Kasumi-1 (cell line): ENCODE measurements around the gene CTBP2.
"Not testable (repeated sequence)": the region's sequence is repeated elsewhere in the genome, so short reads cannot be mapped to it uniquely, and the experiment has no call there.

Source experiments
- DNase-seq, 2 experiments: peaks; one replicate each; lab custom pipeline; 2025; lab: John Stamatoyannopoulos, UW

The CTBP2 gene

DNA sequence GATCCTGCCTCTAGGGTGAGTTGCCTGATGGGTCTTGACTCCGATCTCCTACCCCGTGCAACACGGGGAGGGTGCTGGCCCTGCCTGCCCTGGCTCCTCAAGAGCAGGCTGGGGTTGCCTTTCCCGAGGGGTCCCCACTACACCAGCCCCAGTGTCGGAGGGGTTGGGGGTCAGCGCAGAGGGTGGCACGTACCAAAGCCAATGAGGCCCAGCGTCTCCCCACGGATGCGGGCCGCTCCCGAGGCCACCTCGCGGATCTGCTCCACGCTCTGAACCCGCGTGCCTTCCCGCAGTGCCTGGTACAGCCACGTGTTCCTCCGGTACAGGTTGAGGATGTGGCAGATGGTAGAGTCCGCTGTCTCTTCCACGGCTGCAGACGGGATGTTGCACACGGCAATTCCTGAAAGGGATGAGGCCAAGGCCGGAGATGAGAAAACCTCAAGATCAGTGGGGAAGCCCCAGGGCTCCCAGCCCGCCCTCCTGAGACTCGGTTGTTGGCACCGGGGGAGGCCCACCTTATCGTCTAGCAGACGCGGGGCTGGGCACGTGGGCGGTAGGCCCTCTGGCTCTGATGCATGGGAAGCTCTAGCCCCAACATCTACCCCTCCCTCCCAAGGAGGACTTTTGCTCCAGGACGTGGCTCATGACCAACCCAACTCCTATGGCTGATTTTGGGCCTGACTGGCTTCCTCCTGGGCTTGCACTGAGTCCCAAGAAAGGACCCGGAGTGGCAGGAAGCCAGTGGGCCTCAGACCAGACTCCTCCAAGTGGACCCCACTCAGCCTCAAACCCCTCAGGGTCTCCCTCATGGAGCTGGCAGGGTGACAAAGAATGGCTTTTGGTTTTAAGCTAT is 162.4 kb downstream of the CTBP2 start:
- no peak for DNase-seq

DNA sequence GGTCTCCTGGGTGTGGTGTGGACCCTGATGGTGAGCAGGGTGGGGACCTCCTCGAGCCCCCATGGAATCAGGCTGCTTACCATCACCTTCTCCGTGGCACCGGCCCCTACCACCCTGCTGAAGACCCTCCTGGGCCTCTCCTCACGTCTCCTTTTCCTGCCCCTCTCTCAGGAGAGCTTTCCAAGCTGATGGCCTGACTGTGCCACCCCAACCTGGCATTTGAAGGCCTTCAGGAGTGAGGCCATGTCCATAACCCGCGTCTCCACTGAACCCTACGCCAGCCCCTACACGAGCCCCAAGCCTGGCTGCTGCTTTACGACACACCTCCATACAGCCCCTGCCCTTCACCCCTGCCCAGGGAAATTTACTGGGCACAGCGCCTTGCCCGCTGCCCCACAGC is 163.1 kb downstream of the CTBP2 start:
- DNase-seq: no peak

DNA sequence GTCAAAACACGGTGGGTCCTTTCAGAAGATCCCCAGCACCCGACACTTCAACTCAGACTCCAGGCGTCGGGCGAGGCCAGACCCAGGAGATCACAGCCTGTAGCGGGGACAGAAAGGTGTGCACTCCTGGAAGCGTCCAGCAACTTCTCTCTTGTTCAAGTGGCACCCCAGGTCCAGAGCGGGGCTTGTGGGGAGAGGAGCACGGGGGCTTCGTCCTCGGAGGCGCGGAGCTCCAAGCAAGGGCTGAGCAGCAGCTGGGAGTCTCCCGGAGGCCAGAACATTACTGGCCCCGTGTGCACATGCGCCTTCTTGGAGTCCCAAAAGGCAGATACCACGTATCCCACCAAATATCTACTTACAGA is 163.5 kb downstream of the CTBP2 start:
- DNase-seq: no peak

DNA sequence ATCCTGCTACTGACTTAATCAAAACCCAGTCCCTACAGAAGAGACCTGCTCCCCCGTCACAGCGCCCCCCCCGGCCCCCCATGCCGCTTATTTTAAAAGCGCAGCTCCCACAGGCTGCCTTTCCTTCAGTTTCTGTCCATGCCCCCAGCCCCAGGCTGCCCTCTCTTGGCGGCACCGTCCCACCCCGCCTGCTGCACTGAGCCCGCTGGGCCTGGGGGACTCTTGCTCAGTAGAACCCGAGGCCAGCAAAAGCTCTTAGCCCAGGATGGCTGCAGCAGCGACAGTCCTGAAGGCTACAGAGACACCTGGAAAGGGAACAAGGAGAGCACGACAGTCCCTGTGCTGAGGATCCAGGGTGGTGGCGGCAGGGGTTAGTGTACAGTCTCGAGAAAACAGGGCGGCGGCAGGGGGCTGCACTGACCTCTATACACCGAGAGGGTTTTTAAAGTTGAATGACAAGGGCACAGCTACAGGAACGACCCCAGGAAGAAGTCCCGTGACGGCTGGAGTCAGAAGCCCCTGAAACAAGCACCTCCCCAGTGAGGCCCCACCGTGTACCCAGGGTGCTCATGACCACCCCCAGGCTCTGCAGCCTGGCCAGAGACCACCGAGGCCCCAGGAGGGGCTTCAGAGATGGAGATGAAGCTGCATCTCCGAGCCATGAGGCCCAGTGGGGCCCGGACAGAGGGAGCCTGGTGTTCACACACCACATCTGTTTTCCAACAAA is 164.1 kb downstream of the CTBP2 start:
- no peak for DNase-seq

DNA sequence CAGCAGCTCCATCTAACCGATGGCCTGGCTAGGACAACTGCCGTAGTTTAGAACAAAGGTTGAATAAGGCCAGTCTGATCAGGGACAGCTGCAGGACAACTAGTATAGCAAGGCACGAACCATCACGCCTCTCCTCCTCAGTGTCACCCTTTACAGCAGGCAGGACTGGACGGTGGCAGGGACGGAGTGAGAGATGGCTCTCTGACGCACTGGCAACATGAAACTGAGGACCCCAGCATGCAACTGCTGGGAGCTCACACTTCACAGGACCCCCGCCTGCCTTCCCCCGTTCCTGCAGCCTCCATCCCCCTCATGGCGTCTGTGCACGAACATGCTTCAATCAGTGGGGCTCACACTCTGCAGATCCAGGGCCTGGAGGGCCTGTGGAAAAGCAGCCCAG is 164.8 kb downstream of the CTBP2 start:
- DNase-seq: no peak

DNA sequence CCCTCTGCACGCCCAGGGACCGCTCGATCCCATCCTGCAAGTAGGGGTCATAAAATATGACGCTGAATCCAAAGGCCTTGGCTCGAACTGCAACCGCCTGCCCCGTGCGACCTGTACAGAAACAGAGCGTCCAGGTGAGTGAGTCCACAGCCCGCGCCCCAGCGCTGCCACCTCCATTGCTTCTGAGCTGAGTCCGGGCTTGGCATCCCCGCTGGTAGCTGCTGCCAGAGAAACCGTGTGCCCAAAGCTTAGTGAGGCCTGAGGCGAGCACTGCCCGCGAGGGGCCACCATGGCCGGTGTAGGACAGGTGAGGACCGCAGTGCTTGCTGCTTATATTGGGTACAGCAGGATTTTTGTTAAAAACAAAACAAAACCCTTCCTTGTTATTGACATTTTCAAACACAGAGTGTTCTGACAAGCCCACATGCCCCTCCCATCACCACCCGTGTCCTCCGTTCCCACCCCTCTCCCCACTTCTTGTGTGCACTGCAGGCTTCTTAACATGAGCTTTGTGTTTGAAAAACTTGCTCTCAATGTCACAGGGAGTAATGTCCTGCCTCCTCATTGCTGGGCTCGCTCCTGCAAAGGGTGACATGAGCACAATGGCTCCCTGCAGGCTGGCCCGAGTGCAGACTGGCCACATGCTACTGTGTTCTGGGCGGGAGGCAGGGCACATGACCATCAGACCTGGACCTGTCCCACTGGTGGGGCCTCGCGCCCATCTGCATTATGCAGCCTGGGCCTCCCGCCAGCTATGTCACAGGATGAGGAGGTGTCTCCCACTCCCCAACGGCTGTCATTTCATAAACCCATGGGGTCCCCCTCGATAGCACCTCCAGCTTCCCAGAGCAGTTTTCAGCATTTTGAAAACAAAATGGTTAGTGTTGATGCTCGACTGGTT is 165.5 kb downstream of the CTBP2 start:
- DNase-seq: no peak

DNA sequence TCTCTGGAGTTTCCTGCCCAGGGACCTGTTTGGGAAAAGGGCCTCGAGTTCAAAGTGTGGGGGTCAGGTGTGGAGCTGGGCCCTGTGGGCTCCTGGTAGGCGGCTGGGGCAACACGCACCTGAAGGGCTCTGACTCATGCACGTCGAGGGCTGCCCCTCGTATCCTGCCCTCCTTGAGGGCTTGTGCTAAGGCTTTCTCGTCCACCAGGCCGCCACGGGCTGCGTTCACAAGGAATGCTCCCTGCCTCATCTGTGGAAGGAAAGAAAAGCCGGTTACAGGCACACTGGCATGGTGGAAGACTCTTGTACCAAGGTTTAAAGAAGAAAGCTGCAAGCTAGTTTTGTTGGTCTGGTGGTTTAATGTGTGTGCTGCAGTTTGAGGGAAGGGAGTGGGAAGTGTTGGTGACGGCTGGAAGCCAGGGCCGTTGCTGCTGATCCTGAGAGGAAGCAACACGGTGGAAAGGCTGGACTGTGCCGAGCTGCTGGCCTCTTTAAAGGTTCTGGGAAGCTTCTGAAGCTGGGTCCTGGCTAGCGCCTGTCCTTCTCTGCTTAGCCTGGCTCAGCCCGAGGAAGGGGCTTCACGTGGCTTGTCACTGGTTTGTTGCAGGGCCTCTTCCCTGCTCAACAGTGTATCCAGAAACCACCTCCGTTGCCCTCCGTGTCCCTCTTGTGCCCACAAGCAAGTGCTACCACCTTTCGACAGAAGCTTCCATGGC is 166.5 kb downstream of the CTBP2 start:
- no peak for DNase-seq

DNA sequence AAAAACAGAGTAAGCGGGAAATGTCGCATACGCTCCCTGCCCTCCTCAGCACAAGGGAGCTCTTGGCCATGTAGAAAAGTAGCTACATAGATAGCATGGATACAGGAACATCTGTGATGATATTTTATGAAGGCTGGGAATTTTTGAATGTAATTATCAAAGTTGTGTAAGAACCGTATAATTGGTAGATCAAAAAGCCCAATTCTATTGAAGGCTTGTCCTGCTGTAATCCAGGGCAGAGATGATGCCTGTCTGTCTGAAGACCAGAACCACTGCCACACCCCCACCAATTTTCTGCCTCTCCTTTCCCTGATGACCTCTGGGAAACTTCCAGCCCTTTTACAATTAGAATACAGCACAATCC is 167.0 kb downstream of the CTBP2 start:
- DNase-seq: no peak

DNA sequence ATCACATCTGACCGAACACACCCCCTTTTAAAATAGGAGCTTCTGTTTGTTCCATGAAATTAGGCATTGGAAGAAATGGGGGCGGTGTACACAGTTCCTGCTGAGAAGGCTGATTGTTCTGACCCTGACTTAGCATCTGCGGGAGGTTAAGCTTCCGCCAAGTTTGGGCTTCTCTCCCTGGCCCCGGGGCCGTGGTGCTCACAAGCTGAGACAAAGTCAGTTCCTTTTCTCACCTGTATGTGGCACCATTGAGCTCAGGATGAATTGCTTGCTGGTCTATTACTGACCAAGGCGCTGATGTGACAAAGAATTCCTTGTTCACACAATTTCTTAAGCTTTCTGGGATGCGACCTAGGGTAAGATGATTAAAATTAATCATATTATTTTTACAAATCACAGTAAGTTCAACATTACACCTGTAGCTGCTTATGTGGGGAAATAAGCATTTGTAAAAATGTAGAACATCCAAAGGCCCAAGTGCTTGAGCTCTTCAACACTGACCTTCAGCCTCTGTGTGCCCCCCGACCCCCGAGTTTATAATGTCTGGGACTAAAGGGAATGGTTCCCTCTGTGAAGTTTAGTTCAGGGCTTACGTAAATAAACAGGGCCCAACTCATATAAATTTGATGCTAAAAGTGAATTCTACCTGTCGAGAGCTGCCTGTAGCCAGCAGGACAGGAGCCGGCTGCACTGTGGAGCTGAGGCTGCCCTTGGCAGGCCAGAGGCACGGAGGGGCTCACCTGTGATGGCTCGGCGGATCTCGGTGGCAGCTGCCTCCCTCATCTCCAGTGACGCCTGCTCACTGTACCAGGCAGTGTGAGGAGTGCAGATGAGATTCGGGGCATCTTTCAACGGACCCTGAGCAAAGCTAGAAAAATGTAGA is 167.7 kb downstream of the CTBP2 start:
- DNase-seq: peak; percentile 62 to 64

DNA sequence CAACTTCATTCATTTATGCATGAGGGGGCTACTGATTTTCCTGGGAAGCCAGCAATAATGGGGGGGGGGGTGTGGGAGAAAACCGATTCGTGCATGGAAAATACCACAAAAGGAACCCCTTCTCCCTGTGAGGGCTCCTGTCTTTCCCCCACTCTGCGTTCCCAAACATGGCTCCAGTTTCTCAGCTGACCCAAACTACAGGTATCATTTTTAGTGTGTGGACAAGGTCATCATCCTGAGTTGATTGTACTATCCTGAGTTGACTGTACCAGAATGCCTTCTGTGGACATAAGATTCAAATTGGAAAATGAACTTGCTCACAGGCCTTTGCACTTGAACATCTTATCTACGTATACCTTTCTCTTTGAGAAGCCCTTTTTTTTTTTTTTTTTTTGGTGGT is 168.5 kb downstream of the CTBP2 start:
- no peak for DNase-seq

DNA sequence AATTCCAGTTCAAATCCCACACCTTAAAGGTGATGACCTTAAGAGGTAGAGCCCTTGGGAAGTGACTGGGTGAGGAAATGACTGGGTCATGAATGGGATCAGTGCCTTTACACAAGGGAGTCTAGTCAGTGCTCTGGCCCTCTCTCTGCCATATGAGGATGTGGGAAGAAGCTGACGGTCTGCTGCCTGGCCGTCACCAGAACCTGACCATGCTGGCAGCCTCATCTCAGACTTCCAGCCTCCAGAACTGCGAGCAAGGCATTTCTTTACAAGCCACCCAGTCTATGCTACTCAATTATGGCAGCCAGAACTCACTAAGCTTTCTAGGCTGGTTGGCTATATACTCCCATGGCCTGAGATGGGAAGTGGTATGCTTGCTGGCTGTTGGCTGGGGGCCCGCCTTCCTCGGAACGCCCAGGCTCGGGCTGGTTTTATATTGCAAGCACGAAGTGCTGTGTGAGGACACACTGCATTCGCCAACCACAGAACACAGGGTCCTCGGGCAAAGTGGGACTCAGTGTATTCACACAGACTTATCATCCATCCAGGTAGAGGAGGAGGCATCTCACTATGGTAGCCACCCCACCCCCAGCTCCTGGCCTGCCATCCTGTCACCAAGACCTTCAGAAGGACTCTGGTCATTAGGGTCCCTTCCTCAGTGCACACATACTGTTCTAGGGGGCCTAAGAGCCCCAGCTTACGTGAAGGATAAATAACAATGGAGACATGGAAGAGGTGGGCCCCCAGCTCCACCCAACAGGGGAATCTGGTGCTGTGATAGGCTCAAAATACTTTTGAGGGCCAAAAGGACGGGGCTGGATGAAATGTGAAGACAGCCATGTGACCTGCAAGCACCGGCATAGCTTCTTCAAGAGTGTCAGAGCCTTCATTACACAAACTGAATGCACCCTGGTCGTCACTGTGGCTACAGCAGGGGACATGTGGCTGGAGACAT is 169.4 kb downstream of the CTBP2 start:
- no peak for DNase-seq

DNA sequence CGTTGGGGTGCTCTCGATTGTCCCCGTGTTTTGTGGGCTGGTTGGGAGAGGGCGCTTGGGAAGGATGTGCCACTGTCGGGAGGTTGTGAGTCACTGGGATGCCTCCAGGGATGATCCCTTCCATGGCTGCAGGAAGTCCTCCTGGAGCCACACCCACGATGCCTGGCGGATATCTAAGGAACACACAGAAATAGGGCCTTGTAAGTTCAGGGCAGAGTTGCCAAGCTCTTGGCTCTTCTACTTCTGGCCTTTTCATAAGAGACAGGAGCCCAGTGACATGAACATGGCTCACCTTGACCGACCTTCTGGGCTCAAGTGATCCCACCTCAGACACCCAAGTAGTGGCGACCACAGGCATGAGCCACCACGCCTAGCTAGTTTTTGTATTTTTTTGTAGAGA is 170.8 kb downstream of the CTBP2 start:
- no peak for DNase-seq

DNA sequence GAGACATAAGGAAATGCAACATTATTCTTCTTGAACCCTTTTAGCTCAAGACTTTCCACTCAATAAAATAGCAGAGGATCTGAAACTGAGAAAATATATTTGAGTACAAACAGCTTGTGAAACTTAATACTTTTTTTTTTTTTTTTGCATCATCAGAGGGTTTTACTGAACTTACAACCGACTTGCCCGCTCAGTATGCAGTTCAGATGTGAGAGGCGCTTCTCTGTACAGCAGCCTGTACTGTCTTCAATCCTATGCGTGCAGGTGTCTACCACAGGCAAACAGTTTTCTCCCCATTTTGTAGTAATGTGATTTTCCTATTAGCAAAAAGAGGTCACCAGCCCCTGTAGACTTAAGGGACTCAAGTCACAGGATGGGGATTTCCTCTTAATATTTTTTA is 171.6 kb downstream of the CTBP2 start:
- not testable (repeated sequence) for DNase-seq

DNA sequence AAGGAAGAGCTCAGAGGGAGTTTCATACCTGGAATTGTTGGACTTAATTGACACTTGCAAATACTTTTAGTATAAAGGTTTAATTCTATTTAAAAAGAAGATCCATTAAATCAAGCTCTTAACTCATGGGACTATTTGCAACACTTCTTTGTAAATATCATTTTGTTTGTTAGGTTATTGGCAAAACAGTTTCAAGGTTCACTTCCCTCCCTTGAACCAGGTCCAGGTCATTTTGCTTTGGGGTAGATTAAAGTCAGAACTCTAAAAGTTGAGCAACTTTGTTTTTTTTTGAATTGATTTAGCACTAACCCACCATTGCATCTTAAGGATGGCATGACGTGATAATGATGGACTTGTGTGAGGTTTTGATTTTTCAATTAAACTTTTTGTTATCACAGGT is 172.6 kb downstream of the CTBP2 start:
- no peak for DNase-seq

DNA sequence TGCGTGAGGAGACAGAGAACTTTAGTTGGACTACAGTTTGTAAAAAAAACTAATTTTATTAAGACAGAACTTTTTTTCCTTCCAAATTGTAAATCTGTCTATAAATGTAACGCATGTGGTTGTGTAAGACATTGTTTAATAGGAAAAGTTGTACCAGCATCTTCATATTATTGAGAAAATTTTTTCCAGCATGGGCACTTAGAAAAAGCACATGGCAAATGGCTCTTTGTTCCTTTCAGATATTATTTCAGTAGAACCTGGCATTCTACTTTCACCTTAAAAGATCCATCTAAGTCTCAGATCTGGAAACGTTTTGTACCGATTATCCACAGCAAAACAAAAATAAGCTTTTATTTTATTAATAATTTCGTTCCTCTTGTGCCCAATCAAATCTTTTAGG is 175.2 kb downstream of the CTBP2 start:
- no peak for DNase-seq

DNA sequence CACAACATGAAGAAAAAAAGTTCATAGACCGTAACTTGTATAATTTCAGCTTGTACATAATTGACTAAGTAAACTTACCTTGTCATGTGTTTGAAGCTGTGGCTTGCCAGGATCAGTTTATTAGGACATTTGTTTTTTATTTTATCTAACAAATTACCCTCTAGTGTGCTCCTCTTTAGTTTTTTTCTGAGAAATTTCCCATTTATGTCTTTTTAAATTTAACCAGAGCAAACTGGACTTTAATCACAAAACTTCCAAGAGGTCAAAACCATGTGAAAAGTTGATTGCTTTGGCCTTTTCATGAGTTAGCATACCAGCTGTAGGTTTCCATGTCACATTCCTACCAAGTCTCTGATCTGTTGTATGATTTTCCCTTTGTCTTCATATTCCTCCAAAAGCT is 176.0 kb downstream of the CTBP2 start:
- no peak for DNase-seq

DNA sequence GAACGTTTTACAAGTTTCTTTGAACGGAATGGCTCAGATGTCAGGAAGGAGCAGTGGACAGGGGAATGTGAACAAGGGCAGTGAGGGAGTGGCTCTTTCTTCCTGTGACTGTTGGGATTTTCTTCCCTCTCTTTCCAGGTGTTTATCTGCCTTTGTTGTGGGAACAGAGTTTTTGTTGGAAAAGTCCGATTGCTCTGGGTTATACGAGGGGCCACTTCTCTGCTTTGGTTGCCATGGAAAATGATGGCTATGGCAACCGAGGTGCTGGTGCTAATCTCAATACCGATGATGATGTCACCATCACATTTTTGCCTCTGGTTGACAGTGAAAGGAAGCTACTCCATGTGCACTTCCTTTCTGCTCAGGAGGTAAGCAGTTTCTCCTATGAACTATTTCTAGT is 177.0 kb downstream of the CTBP2 start:
- peak; percentile 24 to 42 for DNase-seq

DNA sequence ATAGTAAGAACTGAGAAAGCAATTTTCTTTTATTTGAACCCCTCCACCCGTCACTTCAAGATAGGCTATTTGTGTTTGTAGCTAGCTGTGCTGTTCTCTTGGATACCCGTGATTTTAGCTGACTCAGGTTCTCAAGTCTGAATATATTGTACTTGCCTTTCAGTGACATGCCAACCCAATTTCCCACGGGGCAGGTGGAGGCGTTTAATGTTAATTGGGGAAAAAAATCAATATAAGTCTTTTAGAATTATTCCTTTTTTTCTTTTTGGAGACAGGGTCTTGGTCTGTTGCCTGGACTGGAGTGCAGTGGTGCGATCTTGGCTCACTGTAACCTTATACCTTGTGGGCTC is 182.0 kb downstream of the CTBP2 start:
- no peak for DNase-seq

DNA sequence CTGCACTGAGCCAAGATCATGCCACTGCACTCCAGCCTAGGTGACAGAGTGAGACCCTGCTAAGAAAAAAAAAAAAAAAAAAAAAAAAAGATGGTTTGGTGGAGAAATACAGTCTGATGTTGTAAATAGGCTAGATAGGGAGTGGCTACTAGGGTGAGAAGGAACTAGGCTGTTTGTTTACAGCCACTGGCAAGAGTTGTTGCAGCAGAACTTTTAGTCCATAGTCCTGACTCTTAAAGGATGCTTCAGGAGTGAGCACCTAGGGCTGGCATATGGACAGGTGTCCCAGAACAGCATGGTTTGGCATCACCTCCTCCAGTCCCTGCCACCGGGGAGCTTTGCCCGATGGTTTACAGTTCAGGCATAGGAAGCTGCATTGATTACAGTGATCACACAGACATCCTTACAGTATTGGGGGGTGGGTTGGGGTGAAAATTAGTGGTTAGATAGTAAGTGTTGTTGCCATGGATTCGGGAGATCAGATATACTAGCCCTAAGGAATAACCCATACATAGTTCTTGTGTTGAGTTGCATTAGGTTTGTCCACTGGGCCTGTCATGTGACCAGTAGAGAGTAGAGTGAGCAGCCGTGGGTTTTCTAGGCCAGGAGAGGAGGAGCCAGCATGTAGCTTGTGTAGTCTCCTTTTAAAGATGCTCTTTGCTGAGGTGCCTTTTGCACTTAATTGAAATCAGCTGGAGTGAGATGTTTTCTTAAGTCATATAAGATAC is 182.6 kb downstream of the CTBP2 start:
- no peak for DNase-seq
